Raji (cell line): ENCODE data around the gene CD33.

Source experiments
- POLR2A ChIP-seq: IDR thresholded peaks from 2 replicates; pipeline ENCODE4 v1.6.1; 2011; ENCODE audit warnings: low read depth, low read length, control low read depth; ENCODE audit not compliant: insufficient read depth

The CD33 gene

DNA sequence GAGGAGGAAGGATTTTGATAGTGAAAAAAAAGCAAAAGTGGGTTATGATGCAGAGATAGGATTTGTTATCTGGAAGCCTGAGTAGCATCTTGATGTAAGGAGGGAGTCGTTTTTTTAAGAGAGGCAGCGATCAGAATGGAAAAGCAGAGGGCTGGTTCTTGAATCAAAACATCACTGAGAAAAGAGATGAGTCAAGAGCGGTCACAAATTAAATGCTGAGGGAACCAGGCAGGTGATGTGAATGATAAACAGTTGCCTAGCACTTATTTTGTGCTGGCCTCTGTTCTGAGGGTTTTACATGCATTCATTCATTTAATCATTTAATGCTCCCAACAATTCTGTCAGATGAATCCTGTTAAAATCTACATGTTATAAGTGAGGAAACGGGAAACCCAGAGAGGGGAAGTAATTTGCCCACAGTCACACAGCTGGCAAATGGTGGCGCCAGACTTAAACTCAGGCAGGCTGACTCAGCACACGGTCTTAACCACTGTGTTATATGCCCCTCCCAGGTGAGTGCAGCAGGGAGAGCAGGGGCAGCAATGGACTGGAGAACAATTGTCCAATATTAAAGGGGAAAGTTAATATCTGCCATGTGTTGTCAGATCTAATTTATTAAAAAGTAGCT lies 47.4 kb downstream of the CD33 start:
- TF ChIP-seq POLR2A: no peak

DNA sequence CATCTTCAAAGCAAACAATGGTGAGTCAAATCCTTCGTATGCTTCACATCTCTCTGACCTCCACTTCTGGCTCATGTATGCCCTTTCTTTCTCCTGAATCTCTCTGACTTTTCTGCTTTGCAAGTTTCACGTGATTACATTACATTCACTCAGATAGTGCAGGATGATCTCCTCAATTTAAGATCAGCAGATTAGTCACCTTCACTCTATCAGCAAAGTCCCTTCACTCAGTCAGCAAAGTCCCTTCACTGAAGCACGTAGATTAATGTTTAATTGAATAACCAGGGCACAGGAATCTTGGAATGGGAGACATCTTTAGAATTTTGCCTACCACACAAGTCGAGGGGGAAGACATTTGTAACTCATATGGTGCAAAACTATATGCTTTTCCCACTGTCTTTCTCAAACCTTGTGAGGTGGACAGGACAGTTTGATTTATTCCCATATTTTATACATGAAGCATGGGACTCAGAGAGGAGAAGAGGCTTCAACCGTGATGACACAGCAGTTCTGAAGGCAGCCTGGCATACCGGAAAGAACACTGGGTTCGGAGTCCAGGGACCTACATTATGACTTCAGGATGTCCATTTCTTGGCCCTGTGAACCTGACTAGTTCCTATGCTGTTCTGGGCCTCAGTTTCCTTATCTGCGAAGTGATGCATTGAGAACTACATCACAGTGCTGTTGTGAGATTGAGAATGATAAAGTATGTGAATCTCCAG lies 49.3 kb downstream of the CD33 start:
- no peak for TF ChIP-seq POLR2A

DNA sequence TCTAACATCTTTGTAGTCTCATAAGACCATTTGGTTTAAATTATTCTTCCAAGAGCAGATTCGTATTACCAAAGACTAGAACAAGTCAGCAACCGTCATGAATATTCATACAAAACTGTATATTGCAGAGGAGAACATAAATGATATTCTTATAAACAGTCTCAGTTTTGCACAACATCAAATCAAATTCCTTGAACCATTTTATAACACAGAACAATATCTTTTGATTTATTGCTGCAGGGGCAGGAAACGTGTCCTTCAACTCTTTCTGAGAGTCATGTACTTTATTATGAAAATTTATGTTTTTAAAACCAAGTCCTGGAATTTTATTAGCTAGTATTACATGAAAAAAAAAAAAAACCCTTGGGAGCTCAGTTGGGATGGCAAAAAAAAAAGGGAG lies 52.2 kb downstream of the CD33 start:
- TF ChIP-seq POLR2A: no peak

DNA sequence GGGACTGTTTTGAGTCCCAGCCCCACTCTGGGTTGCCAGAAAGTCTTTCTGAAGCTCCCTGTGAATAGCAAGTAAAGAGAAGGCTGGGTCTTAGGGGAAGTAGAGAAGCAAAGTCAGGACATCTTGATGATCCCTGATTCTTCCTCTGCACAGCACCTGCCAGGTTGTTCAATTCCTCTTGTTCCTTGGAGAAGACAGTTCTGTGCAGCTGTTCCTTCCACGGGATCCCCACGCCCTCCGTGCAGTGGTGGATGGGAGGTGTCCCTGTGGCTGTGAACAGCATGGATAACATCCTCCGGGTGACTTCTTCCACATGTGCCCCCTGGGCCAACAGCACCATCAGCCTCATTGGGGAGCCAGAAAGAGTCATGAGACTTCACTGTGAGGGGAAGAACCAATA lies 57.5 kb downstream of the CD33 start:
- no peak for TF ChIP-seq POLR2A

DNA sequence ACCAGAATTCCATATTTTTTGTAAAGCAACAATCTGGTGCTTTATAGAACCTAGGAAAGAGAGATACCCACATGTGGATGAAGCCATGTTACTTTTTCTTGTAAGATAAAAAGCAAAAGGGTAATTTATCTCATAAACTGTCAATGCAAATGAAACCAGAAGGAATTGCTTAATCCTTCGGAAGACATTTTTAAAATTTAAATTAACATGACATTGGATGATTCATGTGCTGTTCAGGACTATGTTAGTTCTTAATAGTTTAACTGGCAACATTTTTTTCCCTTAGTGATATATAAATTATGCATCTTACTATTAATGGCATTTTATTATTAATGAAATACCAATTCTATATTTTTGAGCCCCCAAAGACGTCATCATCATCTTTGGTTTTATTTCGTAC lies 60.8 kb downstream of the CD33 start:
- no peak for TF ChIP-seq POLR2A
